Neural cell (in vitro differentiated cells): ENCODE measurements around the gene ESR1.

Source experiments
- CTCF ChIP-seq: fragments of 450-650 bp; IDR thresholded peaks from 2 replicates; pipeline ENCODE4 v1.5.1; 2014; ENCODE audit warnings: antibody characterized with exemption, mild to moderate bottlenecking, moderate library complexity; ENCODE audit not compliant: poor library complexity, severe bottlenecking
- EP300 ChIP-seq: fragments of 450-650 bp; conservative IDR thresholded peaks from 2 replicates; pipeline ENCODE4 v1.6.1; 2014; ENCODE audit warnings: antibody characterized with exemption, mild to moderate bottlenecking, moderate library complexity; ENCODE audit not compliant: poor library complexity, severe bottlenecking
- EZH2 ChIP-seq: fragments of 200-600, 300-800 bp; shearing (Covaris generic), sonication (generic); IDR thresholded peaks from 2 replicates; pipeline ENCODE4 v1.6.1; 2014; ENCODE audit warnings: antibody characterized with exemption, low read length, borderline replicate concordance, mild to moderate bottlenecking; ENCODE audit not compliant: insufficient read depth, poor library complexity, severe bottlenecking
- MXI1 ChIP-seq: fragments of 450-650 bp; conservative IDR thresholded peaks from 2 replicates; pipeline ENCODE4 v1.6.1; 2014; ENCODE audit warnings: antibody characterized with exemption, mild to moderate bottlenecking; ENCODE audit not compliant: poor library complexity, severe bottlenecking
- POLR2AphosphoS5 ChIP-seq: IDR thresholded peaks from 2 replicates; pipeline ENCODE4 v1.6.1; 2012
- RAD21 ChIP-seq: fragments of 450-650 bp; conservative IDR thresholded peaks from 2 replicates; pipeline ENCODE4 v1.6.1; 2014; ENCODE audit warnings: antibody characterized with exemption, mild to moderate bottlenecking, moderate library complexity
- REST ChIP-seq: IDR thresholded peaks from 2 replicates; pipeline ENCODE4 v1.6.1; 2012; ENCODE audit warnings: borderline replicate concordance
- TAF1 ChIP-seq: IDR thresholded peaks from 2 replicates; pipeline ENCODE4 v1.6.1; 2012; ENCODE audit warnings: low read depth

GRCh38 chr6:151811081-151811480, 3.6 kb downstream of the ESR1 start:
- TF ChIP-seq REST (no peak), RAD21 (no peak), CTCF (no peak), TAF1 (no peak), POLR2AphosphoS5 (no peak), EZH2 (no peak), EP300 (no peak), MXI1 (no peak)
